ENCODE data around the gene ZBTB45.
A peak's percentile ranks its signal among the peaks of the same experiment; 100 is the strongest.
"Not testable (repeated sequence)": the region's sequence is repeated elsewhere in the genome, so short reads cannot be mapped to it uniquely, and the experiment has no call there.

The ZBTB45 gene

GRCh38 chr19:58543826-58544590 is 24.4 kb upstream of the ZBTB45 start, which contains the start of gene TRIM28:
TRIM28 (plus strand) TSS chr19:58544064; CDS start chr19:58544758, 694 bp downstream.
- DNase-seq (ENCODE audit: low read depth), result peak; percentile 99
- H3K4me3 ChIP-seq (ENCODE audit: low read depth, low read length), result peak within 1 kb of the TSS; percentile 93
- TF ChIP-seq MAX (IDR thresholded peaks at IDR 0.05; ENCODE audit: low read depth, low read length) (peak; percentile 48), POLR2A (IDR thresholded peaks at IDR 0.05; ENCODE audit: extremely low read depth, insufficient read length) (peak; percentile 99), MYC (IDR thresholded peaks at IDR 0.05; ENCODE audit: low read depth, low read length) (peak; percentile 80; the same call in 1 of the 2 replicates), CTCF (IDR thresholded peaks at IDR 0.05; ENCODE audit: low read depth, low read length) (no peak)

GRCh38 chr19:58542641-58543372 is 23.2 kb upstream of the ZBTB45 start:
- not testable (repeated sequence) for DNase-seq (ENCODE audit: low read depth); H3K4me3 ChIP-seq (ENCODE audit: low read depth, low read length)

GRCh38 chr19:58539169-58539559 is 19.6 kb upstream of the ZBTB45 start:
- H3K4me3 ChIP-seq (ENCODE audit: low read depth, low read length); DNase-seq (ENCODE audit: low read depth): not testable (repeated sequence)

GRCh38 chr19:58538257-58539168 is 18.9 kb upstream of the ZBTB45 start:
- no peak for DNase-seq (ENCODE audit: low read depth)
- TF ChIP-seq MYC (IDR thresholded peaks at IDR 0.05; ENCODE audit: low read depth, low read length) (no peak), POLR2A (IDR thresholded peaks at IDR 0.05; ENCODE audit: extremely low read depth, insufficient read length) (no peak), CTCF (IDR thresholded peaks at IDR 0.05; ENCODE audit: low read depth, low read length) (no peak)
- H3K4me3 ChIP-seq (ENCODE audit: low read depth, low read length), result no peak overlapping the region

- TF ChIP-seq CTCF (IDR thresholded peaks at IDR 0.05; ENCODE audit: low read depth, low read length), result no peak
- no peak for TF ChIP-seq MYC (IDR thresholded peaks at IDR 0.05; ENCODE audit: low read depth, low read length)
- no peak for TF ChIP-seq MAX (IDR thresholded peaks at IDR 0.05; ENCODE audit: low read depth, low read length)
- TF ChIP-seq POLR2A (IDR thresholded peaks at IDR 0.05; ENCODE audit: extremely low read depth, insufficient read length), result no peak
- DNase-seq (ENCODE audit: low read depth), result no peak
- H3K4me3 ChIP-seq (ENCODE audit: low read depth, low read length), result no peak overlapping the region
Observed at GRCh38 chr19:58536852-58537798, 17.5 kb upstream of the ZBTB45 start.

DNA sequence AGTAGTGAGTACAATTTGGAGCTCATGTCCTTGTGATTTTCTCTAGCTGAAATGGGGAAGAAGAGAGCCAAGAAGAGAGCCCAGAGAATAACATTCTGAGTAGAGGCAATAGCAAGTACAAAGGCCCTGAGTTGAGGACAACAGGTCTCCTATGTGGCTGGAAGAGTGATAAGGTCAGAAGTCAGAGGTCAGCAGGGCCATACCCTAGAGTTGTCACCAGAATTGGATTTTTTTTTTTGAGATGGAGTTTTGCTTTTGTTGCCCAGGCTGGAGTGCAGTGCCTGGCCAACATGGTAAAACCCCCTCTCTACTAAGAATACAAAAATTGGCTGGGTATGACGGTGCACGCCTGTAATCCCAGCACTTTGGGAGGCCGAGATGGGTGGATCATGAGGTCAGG is 16.2 kb upstream of the ZBTB45 start:
- no peak overlapping the region for H3K4me3 ChIP-seq (ENCODE audit: low read depth, low read length)
- DNase-seq (ENCODE audit: low read depth), result no peak
- no peak for TF ChIP-seq CTCF (IDR thresholded peaks at IDR 0.05; ENCODE audit: low read depth, low read length)

All from NB4 (cell line).